PC-3 (cell line): ENCODE measurements around the gene RNF168. TPM values are rescaled to one million over a fixed set of nuclear protein-coding genes. Genes with fewer than 3 reads are reported as not detected.
"Not testable (repeated sequence)": the region's sequence is repeated elsewhere in the genome, so short reads cannot be mapped to it uniquely, and the experiment has no call there.

ENCODE experiments used
- ATAC-seq: fragments of 200-7000 bp; cut with Tn5 transposase; 2 replicates; pipeline ENCODE4 v1.9.1; 2020; ENCODE audit warnings: mild to moderate bottlenecking, moderate library complexity
- BruUV-seq: library from RNA; stranded (reverse); fragments of 400-500 nt; replicated peaks from 2 replicates; lab custom pipeline; 2021; lab: Mats Ljungman, UMichigan
- CTCF ChIA-PET: fragments of 300-600 bp; sonication (Branson Sonifier 250); formaldehyde crosslinking; loops from one replicate; lab custom pipeline; 2022; ENCODE audit warnings: antibody characterized with exemption; lab: Charles Lee
- POLR2A ChIA-PET: fragments of 300-600 bp; sonication (Branson Sonifier 250); formaldehyde crosslinking; loops from one replicate; lab custom pipeline; 2022; ENCODE audit warnings: antibody characterized with exemption; ENCODE audit not compliant: unreplicated experiment; lab: Charles Lee
- DNase-seq: peaks from one replicate; pipeline ENCODE4 v3.0.0-alpha.2; 2015
- H2AFZ ChIP-seq: fragments of 300-600 bp; sonication (generic); 2 replicates; pipeline ENCODE4 v1.6.0; 2016; ENCODE audit warnings: antibody characterized with exemption, low read length
- H3F3A ChIP-seq: fragments of 300-600 bp; sonication (generic); one replicate; pipeline ENCODE4 v1.6.0; 2017; ENCODE audit warnings: antibody characterized with exemption, low read length, control low read depth, mild to moderate bottlenecking; ENCODE audit not compliant: unreplicated experiment
- H3K27ac ChIP-seq: fragments of 300-600 bp; sonication (generic); 2 replicates; pipeline ENCODE4 v1.5.1; 2016; ENCODE audit warnings: mild to moderate bottlenecking, low read length
- H3K27me3 ChIP-seq: fragments of 300-600 bp; sonication (generic); 2 replicates; pipeline ENCODE4 v1.6.1; 2016; ENCODE audit warnings: low read length, mixed read lengths
- H3K36me3 ChIP-seq: fragments of 300-600 bp; sonication (generic); 2 replicates; pipeline ENCODE4 v1.6.1; 2016; ENCODE audit warnings: low read depth, mixed run types, low read length, mixed read lengths
- H3K4me1 ChIP-seq: fragments of 300-600 bp; sonication (generic); 2 replicates; pipeline ENCODE4 v1.5.1; 2016; ENCODE audit warnings: low read length; ENCODE audit not compliant: insufficient read depth
- H3K4me2 ChIP-seq: fragments of 300-600 bp; sonication (generic); 2 replicates; pipeline ENCODE4 v1.6.0; 2016; ENCODE audit warnings: low read length
- H3K4me3 ChIP-seq: fragments of 300-600 bp; sonication (generic); 2 replicates; pipeline ENCODE4 v1.5.1; 2016; ENCODE audit warnings: mild to moderate bottlenecking, low read length, mixed read lengths
- H3K79me2 ChIP-seq: fragments of 300-600 bp; sonication (generic); 2 replicates; pipeline ENCODE4 v1.6.1; 2017; ENCODE audit warnings: low read length, mixed read lengths
- H3K9ac ChIP-seq: fragments of 300-600 bp; sonication (generic); 2 replicates; pipeline ENCODE4 v1.6.0; 2016; ENCODE audit warnings: mild to moderate bottlenecking, low read length
- H3K9me2 ChIP-seq: fragments of 300-600 bp; sonication (generic); replicated peaks from 2 replicates; pipeline ENCODE4 v1.6.1; 2016; ENCODE audit warnings: mixed run types, low read length, mixed read lengths
- H3K9me3 ChIP-seq: fragments of 300-600 bp; sonication (generic); 2 replicates; pipeline ENCODE4 v1.6.1; 2016; ENCODE audit warnings: low read length, mixed read lengths
- H4K20me1 ChIP-seq: fragments of 300-600 bp; sonication (generic); 2 replicates; pipeline ENCODE4 v1.6.1; 2016; ENCODE audit warnings: low read length, mixed read lengths
- CTCF ChIP-seq: fragments of 300-600 bp; sonication (generic); conservative IDR thresholded peaks from 2 replicates; pipeline ENCODE4 v1.5.1; 2017; ENCODE audit warnings: antibody characterized with exemption, low read depth, mild to moderate bottlenecking, low read length
- EZH2 ChIP-seq: fragments of 300-600 bp; sonication (generic); IDR thresholded peaks from one replicate; pipeline ENCODE4 v1.6.1; 2017; ENCODE audit warnings: antibody characterized with exemption, mild to moderate bottlenecking, low read length; ENCODE audit not compliant: unreplicated experiment
- EZH2phosphoT487 ChIP-seq: fragments of 300-600 bp; sonication (generic); IDR thresholded peaks from 2 replicates; pipeline ENCODE4 v1.6.1; 2018; ENCODE audit warnings: mild to moderate bottlenecking, antibody characterized with exemption, low read length, borderline replicate concordance
- intact Hi-C: fragments of 100-400 bp; cut with micrococcal nuclease; formaldehyde crosslinking; loops from 2 replicates; pipeline ENCODE4 v1.9.0; 2023
- total RNA-seq: library from RNA; depleted of rRNA; stranded (reverse); fragments of >200 nt; gene quantifications from 2 replicates; pipeline ENCODE4 v1.2.3, GENCODE V29; 2014

The RNF168 gene
- total RNA-seq, 1 experiment from 2014 or later: 13.8 TPM

GRCh38 chr3:196472286-196472685 lies 31.3 kb downstream of the RNF168 start:
- H3K27ac ChIP-seq: no peak overlapping the region
- no peaks in the 10 kb centered on the region for H4K20me1 ChIP-seq
- TF ChIP-seq CTCF (no peak), EZH2phosphoT487 (no peak), EZH2 (no peak)
- CTCF ChIA-PET: no interaction called here
- no peaks in the 10 kb centered on the region for H3K9me3 ChIP-seq
- H3K4me3 ChIP-seq: no peak overlapping the region
- peaks cover 41% of the 10 kb centered on the region for H3K36me3 ChIP-seq
- H3K4me2 ChIP-seq: no peak overlapping the region
- no peaks in the 10 kb centered on the region for H3K27me3 ChIP-seq
- TSS peak; percentile 16 for BruUV-seq
- H3F3A ChIP-seq: no peaks in the 10 kb centered on the region
- no peak overlapping the region for H2AFZ ChIP-seq
- no peak overlapping the region for H3K9ac ChIP-seq
- POLR2A ChIA-PET: no interaction called here
- ATAC-seq (no peak), DNase-seq (no peak)
- intact Hi-C loops: no loop called here
- H3K9me2 ChIP-seq: no peaks in the 10 kb centered on the region
- no peaks in the 10 kb centered on the region for H3K79me2 ChIP-seq
- no peaks in the 10 kb centered on the region for H3K4me1 ChIP-seq

- no peak for TF ChIP-seq EZH2
- no peak for TF ChIP-seq EZH2phosphoT487
- TF ChIP-seq CTCF: no peak
- Histone ChIP-seq H3K9me3 (no peaks in the 10 kb centered on the region), H3K36me3 (peaks cover 37% of the 10 kb centered on the region), H3K9me2 (no peaks in the 10 kb centered on the region), H3K4me2 (no peak overlapping the region), H3K9ac (no peak overlapping the region), H3K27me3 (no peaks in the 10 kb centered on the region), H3K4me1 (no peaks in the 10 kb centered on the region), H3K79me2 (no peaks in the 10 kb centered on the region), H3K27ac (no peak overlapping the region), H4K20me1 (no peaks in the 10 kb centered on the region), H3F3A (no peaks in the 10 kb centered on the region), H3K4me3 (no peak overlapping the region), H2AFZ (no peak overlapping the region)
- no TSS peak for BruUV-seq
- ChIA-PET CTCF (no interaction called here), POLR2A (no interaction called here)
- intact Hi-C loops: no loop called here
- no peak for ATAC-seq
- no peak for DNase-seq
Measured at GRCh38 chr3:196471551-196471950, 32.0 kb downstream of the RNF168 start.

GRCh38 chr3:196470182-196470581 lies 33.4 kb downstream of the RNF168 start:
- not testable (repeated sequence) for H2AFZ ChIP-seq

More at GRCh38 chr3:196470182-196470581, 33.4 kb downstream of the RNF168 start:
- H3K27ac ChIP-seq, intact Hi-C loops, DNase-seq, H3K4me1 ChIP-seq, H3K9me2 ChIP-seq, H3K9me3 ChIP-seq, H4K20me1 ChIP-seq, ATAC-seq, H3K79me2 ChIP-seq, H3K9ac ChIP-seq, H3K27me3 ChIP-seq, H3F3A ChIP-seq, POLR2A ChIA-PET, CTCF ChIA-PET, BruUV-seq, H3K4me2 ChIP-seq, H3K4me3 ChIP-seq: not testable (repeated sequence)
- H3K36me3 ChIP-seq: peaks cover 35% of the 10 kb centered on the region
